ENCODE measurements around the gene MEAK7. TPM values are rescaled to one million over a fixed set of nuclear protein-coding genes. Genes with fewer than 3 reads are reported as not detected.

The MEAK7 gene
- total and polyA plus RNA-seq, 3 donors from 2014 or later: 11.2 to 20.0 (median 14.3) TPM

- Histone ChIP-seq H3K36me3 (ENCODE audit: low read depth, missing control alignments) (no peaks in the 10 kb centered on the region), H3K27ac (no peak overlapping the region), H3K4me1 (no peaks in the 10 kb centered on the region), H3K9me3 (no peaks in the 10 kb centered on the region), H3K4me3 (no peak overlapping the region), H3K27me3 (no peaks in the 10 kb centered on the region)
- no peak for TF ChIP-seq POLR2A (IDR thresholded peaks at IDR 0.05)
- TF ChIP-seq, protein P1, sequence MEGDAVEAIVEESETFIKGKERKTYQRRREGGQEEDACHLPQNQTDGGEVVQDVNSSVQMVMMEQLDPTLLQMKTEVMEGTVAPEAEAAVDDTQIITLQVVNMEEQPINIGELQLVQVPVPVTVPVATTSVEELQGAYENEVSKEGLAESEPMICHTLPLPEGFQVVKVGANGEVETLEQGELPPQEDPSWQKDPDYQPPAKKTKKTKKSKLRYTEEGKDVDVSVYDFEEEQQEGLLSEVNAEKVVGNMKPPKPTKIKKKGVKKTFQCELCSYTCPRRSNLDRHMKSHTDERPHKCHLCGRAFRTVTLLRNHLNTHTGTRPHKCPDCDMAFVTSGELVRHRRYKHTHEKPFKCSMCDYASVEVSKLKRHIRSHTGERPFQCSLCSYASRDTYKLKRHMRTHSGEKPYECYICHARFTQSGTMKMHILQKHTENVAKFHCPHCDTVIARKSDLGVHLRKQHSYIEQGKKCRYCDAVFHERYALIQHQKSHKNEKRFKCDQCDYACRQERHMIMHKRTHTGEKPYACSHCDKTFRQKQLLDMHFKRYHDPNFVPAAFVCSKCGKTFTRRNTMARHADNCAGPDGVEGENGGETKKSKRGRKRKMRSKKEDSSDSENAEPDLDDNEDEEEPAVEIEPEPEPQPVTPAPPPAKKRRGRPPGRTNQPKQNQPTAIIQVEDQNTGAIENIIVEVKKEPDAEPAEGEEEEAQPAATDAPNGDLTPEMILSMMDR (IDR thresholded peaks at IDR 0.05): no peak
- intact Hi-C loops (cut with DNase I; ENCODE audit: low total_unique reads): no loop called here
- peak; percentile 4 for DNase-seq
- 91 to 96% methylated on average over 8 of the region's 8 CpGs for WGBS, 2 donors
Observed at GRCh38 chr16:84461029-84461412, 43.4 kb downstream of the MEAK7 start.

DNA sequence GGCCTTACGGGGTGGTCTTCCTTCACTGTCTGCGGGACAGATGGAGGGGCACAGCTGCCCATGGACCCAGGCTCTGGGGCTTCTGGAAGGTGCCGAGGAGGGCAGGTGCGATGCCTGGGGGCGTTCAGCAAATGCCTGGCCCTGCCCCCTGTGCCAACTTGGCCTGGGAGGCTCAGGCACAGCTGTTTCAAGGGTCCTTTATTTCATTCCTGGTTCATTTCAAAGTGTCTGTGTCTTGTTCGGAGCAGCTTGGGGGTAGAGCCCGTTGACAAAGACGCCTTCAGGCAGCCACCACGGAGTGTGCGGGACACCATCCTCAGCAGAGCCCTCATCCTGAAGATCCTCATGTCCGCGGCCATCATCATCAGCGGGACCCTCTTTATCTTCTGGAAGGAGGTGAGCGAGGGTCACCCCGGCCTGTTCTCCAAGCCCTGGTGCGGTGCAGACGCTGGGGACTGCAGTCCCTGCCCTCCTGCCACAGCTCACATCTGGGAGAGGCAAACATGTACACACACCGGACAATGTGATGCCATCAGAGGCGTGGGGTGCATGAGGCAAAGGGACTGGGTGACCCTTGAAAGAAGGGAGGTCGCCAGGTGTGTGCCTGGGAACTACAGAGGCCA, 43.9 kb downstream of the MEAK7 start:
- WGBS, 2 donors: 83 to 87% methylated on average over 16 to 20 of the region's 20 CpGs
- intact Hi-C loops (cut with DNase I; ENCODE audit: low total_unique reads): no loop called here
- Histone ChIP-seq H3K4me1 (no peaks in the 10 kb centered on the region), H3K27me3 (no peaks in the 10 kb centered on the region), H3K27ac (no peak overlapping the region), H3K4me3 (no peak overlapping the region), H3K9me3 (no peaks in the 10 kb centered on the region), H3K36me3 (ENCODE audit: low read depth, missing control alignments) (no peaks in the 10 kb centered on the region)
- peak; percentile 8 for DNase-seq
- TF ChIP-seq, protein P1 (IDR thresholded peaks at IDR 0.05): no peak
- TF ChIP-seq POLR2A (IDR thresholded peaks at IDR 0.05): no peak

GRCh38 chr16:84459941-84460405, 44.5 kb downstream of the MEAK7 start:
- no peaks in the 10 kb centered on the region for H3K27me3 ChIP-seq
- no peaks in the 10 kb centered on the region for H3K9me3 ChIP-seq
- DNase-seq: peak; percentile 4
- H3K27ac ChIP-seq: no peak overlapping the region
- no peak overlapping the region for H3K4me3 ChIP-seq
- intact Hi-C loops (cut with DNase I; ENCODE audit: low total_unique reads): no loop called here
- 86 to 98% methylated on average over 9 to 14 of the region's 14 CpGs for WGBS, 2 donors
- H3K4me1 ChIP-seq: no peaks in the 10 kb centered on the region
- TF ChIP-seq POLR2A (IDR thresholded peaks at IDR 0.05): no peak
- TF ChIP-seq, protein P1 (IDR thresholded peaks at IDR 0.05): no peak
- no peaks in the 10 kb centered on the region for H3K36me3 ChIP-seq (ENCODE audit: low read depth, missing control alignments)

- Histone ChIP-seq H3K36me3 (ENCODE audit: low read depth, missing control alignments) (no peaks in the 10 kb centered on the region), H3K4me1 (no peaks in the 10 kb centered on the region), H3K9me3 (no peaks in the 10 kb centered on the region), H3K4me3 (no peak overlapping the region), H3K27ac (no peak overlapping the region), H3K27me3 (no peaks in the 10 kb centered on the region)
- intact Hi-C loops (cut with DNase I; ENCODE audit: low total_unique reads): no loop called here
- 100% methylated on average over 1 to 2 of the region's 2 CpGs for WGBS, 2 donors
- TF ChIP-seq, protein P1 (IDR thresholded peaks at IDR 0.05): no peak
- TF ChIP-seq POLR2A (IDR thresholded peaks at IDR 0.05): no peak
- DNase-seq: peak; percentile 8
Observed at GRCh38 chr16:84459533-84459894, 44.9 kb downstream of the MEAK7 start.

All from testis (tissue), 3 donors.